Chondrocyte (in vitro differentiated cells): Measurements from ENCODE around the gene ZPLD1. TPM values are rescaled to one million over a fixed set of nuclear protein-coding genes. Genes with fewer than 3 reads are reported as not detected.

Source experiments
- DNase-seq: peaks from one replicate; pipeline ENCODE4 v3.0.0; 2021; ENCODE audit warnings: mixed read lengths, low spot score
- H3K27ac Mint-ChIP-seq: one replicate; pipeline ENCODE4 v1.8.0; 2021; ENCODE audit warnings: mild to moderate bottlenecking, moderate library complexity, mixed read lengths; ENCODE audit not compliant: unreplicated experiment
- H3K27me3 Mint-ChIP-seq: 2 replicates; pipeline ENCODE4 v1.8.0; 2021; ENCODE audit warnings: low read depth, mixed read lengths
- H3K36me3 Mint-ChIP-seq: 2 replicates; pipeline ENCODE4 v1.8.0; 2021; ENCODE audit warnings: low read depth, mixed read lengths
- H3K4me1 Mint-ChIP-seq: 2 replicates; pipeline ENCODE4 v1.8.0; 2021; ENCODE audit warnings: low read depth, mild to moderate bottlenecking, mixed read lengths
- H3K4me3 Mint-ChIP-seq: one replicate; pipeline ENCODE4 v1.8.0; 2021; ENCODE audit warnings: mild to moderate bottlenecking, moderate library complexity, mixed read lengths; ENCODE audit not compliant: unreplicated experiment
- H3K9me3 Mint-ChIP-seq: 2 replicates; pipeline ENCODE4 v1.8.0; 2021; ENCODE audit warnings: low read depth, mixed read lengths
- CTCF ChIP-seq: fragments of 200-600 bp; sonication (generic); IDR thresholded peaks from 2 replicates; pipeline ENCODE4 v1.5.0; 2021; ENCODE audit warnings: antibody characterized with exemption, mild to moderate bottlenecking, moderate library complexity
- total RNA-seq: library from RNA; stranded (reverse); gene quantifications from 3 replicates; pipeline ENCODE4 v1.2.1, GENCODE V29; 2021

Gene ZPLD1
- total RNA-seq, 1 donor from 2014 or later = not detected

GRCh38 chr3:102398176-102398575 is 36.6 kb upstream of the ZPLD1 start:
- no peaks in the 10 kb centered on the region for H3K36me3 Mint-ChIP-seq
- no peaks in the 10 kb centered on the region for H3K9me3 Mint-ChIP-seq
- no peak for TF ChIP-seq CTCF

GRCh38 chr3:102398666-102399065 is 36.1 kb upstream of the ZPLD1 start:
- no peak for TF ChIP-seq CTCF
- H3K27me3 Mint-ChIP-seq = peaks cover 3% of the 10 kb centered on the region
- DNase-seq = no peak
- H3K36me3 Mint-ChIP-seq = no peaks in the 10 kb centered on the region
- H3K9me3 Mint-ChIP-seq = no peaks in the 10 kb centered on the region
- H3K27ac Mint-ChIP-seq = no peak overlapping the region
- H3K4me3 Mint-ChIP-seq = no peak overlapping the region
- peaks cover 3% of the 10 kb centered on the region for H3K4me1 Mint-ChIP-seq

More at GRCh38 chr3:102398176-102398575, 36.6 kb upstream of the ZPLD1 start:
- Mint-ChIP-seq H3K4me1 (peaks cover 3% of the 10 kb centered on the region), H3K27ac (no peak overlapping the region), H3K4me3 (no peak overlapping the region), H3K27me3 (peaks cover 4% of the 10 kb centered on the region)
- DNase-seq = no peak

GRCh38 chr3:102400142-102400541 is 34.7 kb upstream of the ZPLD1 start:
- DNase-seq = no peak
- Mint-ChIP-seq H3K9me3 (no peaks in the 10 kb centered on the region), H3K4me1 (peaks cover 3% of the 10 kb centered on the region), H3K4me3 (no peak overlapping the region), H3K27me3 (peaks cover 4% of the 10 kb centered on the region), H3K36me3 (no peaks in the 10 kb centered on the region), H3K27ac (no peak overlapping the region)
- TF ChIP-seq CTCF = no peak

- no peaks in the 10 kb centered on the region for H3K9me3 Mint-ChIP-seq
- no peak for DNase-seq
These were observed 34.0 kb upstream of the ZPLD1 start for GRCh38 chr3:102400766-102401165.

GRCh38 chr3:102410616-102411015 is 24.2 kb upstream of the ZPLD1 start:
- H3K36me3 Mint-ChIP-seq = no peaks in the 10 kb centered on the region
- no peak overlapping the region for H3K27ac Mint-ChIP-seq
- TF ChIP-seq CTCF = no peak
- H3K9me3 Mint-ChIP-seq = no peaks in the 10 kb centered on the region
- peaks cover 6% of the 10 kb centered on the region for H3K4me1 Mint-ChIP-seq
- no peak overlapping the region for H3K4me3 Mint-ChIP-seq
- DNase-seq = no peak
- H3K27me3 Mint-ChIP-seq = peaks cover 5% of the 10 kb centered on the region

More at GRCh38 chr3:102400766-102401165, 34.0 kb upstream of the ZPLD1 start:
- no peak overlapping the region for H3K27ac Mint-ChIP-seq
- no peak overlapping the region for H3K4me3 Mint-ChIP-seq
- H3K27me3 Mint-ChIP-seq = peaks cover 4% of the 10 kb centered on the region
- H3K36me3 Mint-ChIP-seq = no peaks in the 10 kb centered on the region
- H3K4me1 Mint-ChIP-seq = peaks cover 3% of the 10 kb centered on the region
- TF ChIP-seq CTCF = no peak
